Germinal center (tissue), 1 donor: ENCODE measurements around the gene EHBP1L1.

ENCODE experiments used
- DNase-seq: peaks from one replicate; pipeline ENCODE4 v3.0.0; 2012; ENCODE audit warnings: mixed read lengths, low spot score

EHBP1L1 gene

GRCh38 chr11:65616575-65617001, 40.7 kb downstream of the EHBP1L1 start:
- DNase-seq: no peak

DNA sequence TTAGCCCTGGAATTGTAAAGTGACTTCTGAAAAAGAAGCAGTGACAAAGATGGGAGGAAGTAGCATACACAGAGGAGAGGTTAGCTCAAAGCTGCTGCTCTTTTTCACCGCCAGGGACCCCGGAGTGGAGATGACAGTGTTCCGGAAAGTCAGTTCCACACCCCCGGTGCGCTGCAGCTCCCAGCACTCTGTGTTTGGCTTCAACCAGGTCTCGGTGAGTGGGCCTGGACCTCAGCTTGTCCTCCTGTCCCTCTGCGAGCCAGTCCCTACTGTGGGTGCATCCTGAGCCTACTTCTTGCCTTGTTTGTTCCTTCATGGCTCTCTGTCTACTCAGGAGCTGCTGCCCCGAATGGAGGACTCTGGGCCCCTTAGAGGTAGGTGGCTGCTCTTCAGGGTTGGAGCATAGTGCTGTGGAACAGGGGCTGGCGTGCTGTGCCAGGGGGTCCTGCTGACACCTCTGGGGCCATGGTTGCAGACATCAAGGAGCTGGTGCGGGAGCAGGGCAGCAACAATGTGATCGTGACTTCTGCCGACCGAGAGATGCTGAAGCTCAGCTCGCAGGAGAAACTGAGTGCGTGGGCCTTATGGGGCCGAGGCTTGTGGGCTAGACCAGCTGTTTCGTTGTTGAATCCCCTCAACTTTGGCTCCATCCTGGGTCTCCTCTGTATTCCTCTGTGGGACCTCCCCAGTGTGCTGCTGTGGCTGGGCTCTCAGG, 41.4 kb downstream of the EHBP1L1 start:
- DNase-seq: no peak

DNA sequence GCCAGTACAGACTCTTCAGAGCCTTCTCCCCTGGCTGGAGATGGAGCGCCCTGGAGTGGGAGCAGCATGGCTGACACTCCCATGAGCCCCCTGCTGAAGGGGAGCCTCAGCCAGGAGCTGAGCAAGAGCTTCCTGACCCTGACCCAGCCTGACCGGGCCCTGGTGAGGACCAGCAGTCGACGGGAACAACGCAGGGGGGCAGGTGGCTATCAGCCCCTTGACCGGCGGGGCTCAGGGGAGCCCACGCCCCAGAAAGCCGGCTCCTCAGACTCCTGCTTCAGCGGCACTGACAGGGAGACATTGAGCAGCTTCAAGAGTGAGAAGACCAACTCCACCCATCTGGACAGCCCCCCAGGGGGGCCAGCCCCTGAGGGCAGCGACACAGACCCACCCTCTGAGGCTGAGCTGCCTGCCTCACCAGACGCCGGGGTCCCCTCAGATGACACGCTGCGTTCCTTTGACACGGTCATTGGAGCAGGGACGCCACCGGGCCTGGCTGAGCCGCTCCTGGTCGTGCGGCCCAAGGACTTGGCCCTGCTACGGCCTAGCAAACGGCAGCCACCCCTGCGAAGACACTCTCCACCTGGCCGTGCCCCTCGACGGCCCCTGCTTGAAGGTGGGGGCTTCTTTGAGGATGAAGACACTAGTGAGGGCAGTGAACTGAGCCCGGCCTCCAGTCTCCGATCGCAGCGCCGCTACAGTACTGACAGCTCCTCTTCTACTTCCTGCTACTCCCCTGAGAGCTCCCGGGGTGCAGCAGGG, 42.3 kb downstream of the EHBP1L1 start:
- no peak for DNase-seq

- DNase-seq: no peak
These were observed 42.9 kb downstream of the EHBP1L1 start for GRCh38 chr11:65618763-65619162.

GRCh38 chr11:65619281-65619928, 43.6 kb downstream of the EHBP1L1 start:
- no peak for DNase-seq

- no peak for DNase-seq
These were observed 44.8 kb downstream of the EHBP1L1 start for GRCh38 chr11:65620666-65621065.

DNA sequence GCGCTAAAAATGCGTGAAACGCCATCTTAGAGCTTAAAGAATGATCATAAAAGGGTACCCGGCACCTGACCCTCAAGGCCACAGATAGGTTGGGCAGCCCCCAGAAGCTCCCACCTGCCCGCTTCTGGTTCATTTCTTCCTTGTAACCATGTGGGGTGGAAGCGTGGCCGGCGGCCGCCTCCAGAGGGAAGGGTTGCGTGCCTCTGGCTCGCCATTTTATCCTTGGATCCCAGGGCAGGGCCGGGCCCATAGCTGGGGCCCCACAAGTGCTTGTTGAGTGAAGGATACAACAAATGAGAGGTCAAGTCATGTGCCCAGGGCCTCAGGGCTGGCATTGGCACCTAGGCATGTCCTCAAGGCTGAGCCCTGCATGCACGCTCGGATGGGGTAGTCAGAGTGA, 45.6 kb downstream of the EHBP1L1 start:
- no peak for DNase-seq

DNA sequence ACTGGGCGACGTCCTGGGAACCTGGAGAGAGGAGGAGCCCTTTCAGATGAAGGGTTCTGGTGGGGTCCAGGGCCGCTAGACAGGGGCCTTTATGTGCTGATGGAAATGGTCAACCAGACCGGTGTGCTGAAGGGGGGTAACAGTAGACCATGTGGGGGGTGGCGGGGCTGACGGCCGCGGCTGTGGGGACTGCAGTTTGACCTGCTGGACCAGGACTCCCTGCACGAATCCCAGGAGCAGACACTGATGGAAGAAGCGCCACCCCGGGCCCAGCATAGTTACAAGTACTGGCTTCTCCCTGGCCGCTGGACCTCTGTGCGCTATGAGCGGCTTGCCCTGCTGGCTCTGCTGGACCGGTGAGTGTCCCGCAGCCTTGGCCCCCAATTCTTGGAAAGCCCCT, 46.2 kb downstream of the EHBP1L1 start:
- DNase-seq: no peak

DNA sequence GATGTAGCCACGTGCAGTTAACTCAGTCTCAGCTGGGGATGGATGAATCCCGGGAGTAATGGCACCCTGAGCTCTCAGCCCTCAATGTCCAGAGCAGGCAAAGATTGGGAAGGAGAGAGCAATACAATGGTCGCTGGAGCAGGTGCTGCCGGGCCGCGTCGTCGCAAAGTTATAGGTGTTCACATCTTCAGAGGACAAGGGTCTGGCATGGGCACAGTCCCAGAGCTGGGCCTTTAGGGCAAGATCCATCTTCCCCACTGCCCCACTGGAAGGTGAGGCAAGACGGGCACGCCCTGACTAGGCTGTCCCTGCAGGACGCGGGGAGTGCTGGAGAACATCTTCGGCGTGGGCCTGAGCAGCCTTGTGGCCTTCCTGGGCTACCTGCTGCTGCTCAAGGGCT, 47.3 kb downstream of the EHBP1L1 start:
- no peak for DNase-seq

DNA sequence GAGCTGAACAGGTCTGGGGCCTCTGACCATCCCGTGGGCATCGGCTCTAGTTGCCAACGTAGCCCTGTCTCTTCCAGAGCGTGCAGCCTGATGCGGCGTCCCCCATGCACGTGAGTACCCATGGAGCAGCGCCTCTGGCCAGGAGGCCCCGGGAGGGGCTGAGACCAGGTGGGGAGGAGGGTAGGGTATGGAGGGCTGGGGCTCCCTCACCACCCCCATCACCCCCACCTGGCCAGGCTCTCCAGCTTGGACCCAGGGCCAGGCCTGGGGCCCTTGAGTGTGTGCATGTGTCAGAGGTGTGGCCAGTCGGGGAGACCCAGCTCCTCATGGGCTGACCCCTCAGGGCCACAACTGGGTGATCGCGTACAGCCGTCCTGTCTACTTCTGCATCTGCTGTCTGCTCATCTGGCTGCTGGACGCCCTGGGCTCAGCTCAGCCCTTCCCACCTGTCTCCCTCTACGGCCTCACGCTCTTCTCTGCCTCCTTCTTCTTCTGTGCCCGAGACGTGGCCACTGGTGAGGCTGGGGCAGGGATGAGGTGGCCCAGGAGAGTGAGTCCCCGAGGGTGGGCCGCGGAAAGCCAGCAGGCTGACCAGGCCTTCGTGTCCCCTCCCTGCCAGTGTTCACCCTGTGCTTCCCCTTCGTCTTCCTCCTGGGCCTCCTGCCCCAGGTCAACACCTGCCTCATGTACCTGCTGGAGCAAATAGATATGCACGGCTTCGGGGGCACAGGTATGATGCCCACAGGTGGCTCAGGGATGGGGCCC, 48.2 kb downstream of the EHBP1L1 start:
- DNase-seq: no peak

DNA sequence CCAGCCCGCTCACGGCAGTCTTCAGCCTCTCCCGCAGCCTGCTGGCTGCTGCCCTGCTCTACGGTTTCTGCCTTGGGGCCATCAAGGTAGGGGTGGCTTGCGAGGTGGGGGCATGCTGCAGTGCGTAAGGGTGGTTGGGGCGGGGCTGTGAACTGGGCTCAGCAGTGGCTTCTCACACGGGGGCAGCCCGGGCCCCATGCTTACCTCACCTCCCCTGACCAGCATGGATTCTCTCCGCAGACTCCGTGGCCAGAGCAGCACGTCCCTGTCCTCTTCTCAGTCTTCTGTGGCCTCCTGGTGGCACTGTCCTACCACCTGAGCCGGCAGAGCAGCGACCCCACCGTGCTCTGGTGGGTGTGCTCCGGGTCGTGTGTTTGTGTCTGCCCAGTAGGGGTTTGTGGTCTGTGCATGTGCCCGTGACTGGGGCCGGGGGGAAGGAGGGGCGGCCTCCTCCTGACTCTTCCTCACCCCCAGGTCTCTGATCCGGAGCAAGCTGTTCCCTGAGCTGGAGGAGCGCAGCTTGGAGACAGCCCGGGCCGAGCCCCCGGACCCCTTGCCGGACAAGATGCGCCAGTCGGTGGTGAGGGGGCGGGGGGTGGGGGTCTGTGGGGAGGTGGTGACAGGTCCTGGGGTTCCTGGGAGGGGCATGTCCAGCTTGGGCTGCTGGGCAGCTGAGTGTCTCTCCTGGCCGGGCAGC, 49.2 kb downstream of the EHBP1L1 start:
- DNase-seq: no peak

DNA sequence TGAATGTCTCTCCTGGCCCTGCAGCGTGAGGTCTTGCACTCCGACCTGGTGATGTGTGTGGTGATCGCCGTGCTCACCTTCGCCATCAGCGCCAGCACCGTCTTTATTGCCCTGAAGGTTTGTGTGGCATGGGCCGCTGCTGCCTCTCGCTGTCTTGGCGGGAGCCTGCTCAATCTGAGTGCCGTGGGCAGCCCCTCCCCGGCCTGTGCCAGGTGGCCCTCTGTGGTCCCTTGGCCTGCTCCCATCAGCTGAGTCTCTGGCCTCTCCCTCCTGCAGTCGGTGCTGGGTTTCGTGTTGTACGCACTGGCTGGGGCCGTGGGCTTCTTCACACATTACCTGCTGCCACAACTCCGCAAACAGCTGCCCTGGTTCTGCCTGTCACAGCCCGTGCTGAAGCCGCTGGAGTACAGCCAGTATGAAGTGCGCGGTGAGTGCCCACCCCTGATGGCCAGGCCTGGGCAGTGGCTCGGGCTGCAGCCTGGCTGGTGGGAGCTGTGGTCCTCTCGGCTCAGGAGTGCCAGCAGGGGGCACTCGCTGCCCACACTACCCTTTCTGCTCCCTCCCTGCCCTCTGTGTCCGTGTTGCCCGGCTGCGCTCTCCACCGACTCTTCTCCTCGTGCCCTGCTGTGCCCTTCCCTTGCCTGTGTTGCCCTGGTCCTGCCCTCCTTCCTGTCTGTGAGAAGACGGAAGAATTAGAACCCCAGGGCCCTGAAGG, 49.9 kb downstream of the EHBP1L1 start:
- DNase-seq: peak; percentile 62

- DNase-seq: no peak
These were observed 51.3 kb downstream of the EHBP1L1 start for GRCh38 chr11:65627202-65627601.

- no peak for DNase-seq
These were observed 53.7 kb downstream of the EHBP1L1 start for GRCh38 chr11:65629579-65629978.

DNA sequence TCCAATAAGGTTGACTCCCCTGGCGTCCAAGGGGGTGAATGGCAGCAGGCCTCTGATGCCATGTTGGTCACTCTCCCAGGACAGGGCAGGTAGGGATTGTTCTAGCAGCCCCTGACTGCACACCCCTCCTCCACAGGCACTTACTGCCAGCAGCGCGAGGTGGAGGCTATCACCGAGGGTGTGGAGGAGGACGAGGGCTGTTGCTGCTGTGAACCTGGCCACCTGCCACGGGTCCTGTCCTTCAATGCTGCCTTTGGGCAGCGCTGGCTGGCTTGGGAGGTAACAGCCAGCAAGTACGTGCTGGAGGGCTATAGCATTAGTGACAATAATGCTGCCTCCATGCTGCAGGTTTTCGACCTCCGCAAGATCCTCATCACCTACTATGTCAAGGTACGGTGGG, 54.4 kb downstream of the EHBP1L1 start:
- DNase-seq: no peak

GRCh38 chr11:65633390-65634108, 57.7 kb downstream of the EHBP1L1 start:
- no peak for DNase-seq

- DNase-seq: no peak
These were observed 58.2 kb downstream of the EHBP1L1 start for GRCh38 chr11:65634109-65634436.

DNA sequence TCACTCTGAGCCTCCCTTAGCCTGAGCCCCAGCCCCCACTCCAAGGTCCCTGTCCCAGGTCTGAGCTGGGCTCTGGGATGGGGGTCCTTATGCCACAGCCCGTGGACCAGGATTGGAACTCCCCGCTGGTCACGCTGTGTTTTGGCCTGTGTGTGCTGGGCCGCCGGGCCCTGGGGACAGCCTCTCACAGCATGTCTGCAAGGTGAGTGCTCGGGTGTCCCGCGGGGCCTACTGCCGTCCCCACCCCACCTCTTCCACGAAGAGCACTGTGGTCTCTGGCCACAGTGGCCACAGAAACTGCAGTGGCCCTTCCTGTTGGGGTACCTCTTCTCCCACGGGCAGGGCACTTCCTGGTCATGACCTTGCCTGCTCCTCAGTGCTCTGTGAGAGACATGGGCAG, 58.6 kb downstream of the EHBP1L1 start:
- DNase-seq: no peak

GRCh38 chr11:65634905-65635731, 59.3 kb downstream of the EHBP1L1 start:
- DNase-seq: no peak
